Transverse colon (tissue), 4 donors: ENCODE data around the gene HEPN1.

ENCODE experiments used
- EP300 ChIP-seq: sonication (generic); formaldehyde crosslinking; IDR thresholded peaks from one replicate; pipeline ENCODE4 v1.6.1; 2017; ENCODE audit warnings: antibody characterized with exemption, low read depth
- POLR2A ChIP-seq: fragments of 450-650 bp; IDR thresholded peaks from one replicate; pipeline ENCODE4 v1.6.1; 2016; ENCODE audit warnings: antibody characterized with exemption, mild to moderate bottlenecking, moderate library complexity
- POLR2AphosphoS5 ChIP-seq, 3 donors: sonication (generic); formaldehyde crosslinking; IDR thresholded peaks; one replicate each; pipeline ENCODE4 v1.6.1; 2016; ENCODE audit warnings: antibody characterized with exemption in 3 of 3
- TF ChIP-seq, protein P1 (sequence below), 5 experiments: fragments of 200-600 bp in 3 of 5; fragments of 450-650 bp in 2 of 5; sonication (generic) in 3 of 5; IDR thresholded peaks; 1 replicate in 2 of 5; 2 replicates in 3 of 5; pipeline ENCODE4 v1.5.1; 2016 to 2017; ENCODE audit warnings: antibody characterized with exemption in 5 of 5, inconsistent platforms in 3 of 5, mild to moderate bottlenecking in 2 of 5, moderate library complexity in 1 of 5

DNA sequence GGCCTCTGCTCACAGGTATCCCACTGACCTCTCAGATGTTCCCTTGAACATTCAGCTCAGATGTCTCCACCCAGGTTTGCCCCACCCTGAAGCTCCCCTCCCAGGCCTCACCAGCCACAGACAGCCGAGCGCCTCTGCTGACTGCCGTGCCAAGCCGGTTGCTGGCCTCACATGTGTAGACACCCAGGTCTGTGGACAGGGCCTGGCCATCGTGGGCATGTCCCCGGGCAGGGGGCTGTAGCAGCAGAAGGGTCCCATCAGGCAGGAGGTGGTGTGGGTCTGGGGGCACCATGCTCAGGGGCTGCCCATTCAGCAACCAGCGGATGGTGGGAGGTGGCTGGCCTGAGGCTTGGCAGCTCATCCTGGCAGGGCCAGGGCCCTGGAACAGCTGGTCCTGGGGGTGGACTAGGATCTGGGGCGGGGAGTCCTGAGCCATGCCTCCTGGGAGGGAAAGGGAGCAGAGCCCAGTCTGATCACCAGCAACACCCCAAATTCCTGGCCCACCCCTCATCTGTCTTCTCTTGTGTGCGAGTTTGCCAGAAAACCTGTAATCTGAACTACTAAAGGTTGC is 22.1 kb upstream of the HEPN1 start:
- no peak for TF ChIP-seq POLR2AphosphoS5 (IDR thresholded peaks at IDR 0.05)
- TF ChIP-seq EP300 = no peak
- no peak for TF ChIP-seq POLR2A
- TF ChIP-seq, protein P1, sequence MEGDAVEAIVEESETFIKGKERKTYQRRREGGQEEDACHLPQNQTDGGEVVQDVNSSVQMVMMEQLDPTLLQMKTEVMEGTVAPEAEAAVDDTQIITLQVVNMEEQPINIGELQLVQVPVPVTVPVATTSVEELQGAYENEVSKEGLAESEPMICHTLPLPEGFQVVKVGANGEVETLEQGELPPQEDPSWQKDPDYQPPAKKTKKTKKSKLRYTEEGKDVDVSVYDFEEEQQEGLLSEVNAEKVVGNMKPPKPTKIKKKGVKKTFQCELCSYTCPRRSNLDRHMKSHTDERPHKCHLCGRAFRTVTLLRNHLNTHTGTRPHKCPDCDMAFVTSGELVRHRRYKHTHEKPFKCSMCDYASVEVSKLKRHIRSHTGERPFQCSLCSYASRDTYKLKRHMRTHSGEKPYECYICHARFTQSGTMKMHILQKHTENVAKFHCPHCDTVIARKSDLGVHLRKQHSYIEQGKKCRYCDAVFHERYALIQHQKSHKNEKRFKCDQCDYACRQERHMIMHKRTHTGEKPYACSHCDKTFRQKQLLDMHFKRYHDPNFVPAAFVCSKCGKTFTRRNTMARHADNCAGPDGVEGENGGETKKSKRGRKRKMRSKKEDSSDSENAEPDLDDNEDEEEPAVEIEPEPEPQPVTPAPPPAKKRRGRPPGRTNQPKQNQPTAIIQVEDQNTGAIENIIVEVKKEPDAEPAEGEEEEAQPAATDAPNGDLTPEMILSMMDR (IDR thresholded peaks at IDR 0.05) = no peak
